NCI-H1048 (cell line): ENCODE measurements around the gene DUSP8.
"Not testable (repeated sequence)": the region's sequence is repeated elsewhere in the genome, so short reads cannot be mapped to it uniquely, and the experiment has no call there.

Experiments
- DNase-seq: peaks from one replicate; lab custom pipeline; 2025; lab: John Stamatoyannopoulos, UW

Gene DUSP8

DNA sequence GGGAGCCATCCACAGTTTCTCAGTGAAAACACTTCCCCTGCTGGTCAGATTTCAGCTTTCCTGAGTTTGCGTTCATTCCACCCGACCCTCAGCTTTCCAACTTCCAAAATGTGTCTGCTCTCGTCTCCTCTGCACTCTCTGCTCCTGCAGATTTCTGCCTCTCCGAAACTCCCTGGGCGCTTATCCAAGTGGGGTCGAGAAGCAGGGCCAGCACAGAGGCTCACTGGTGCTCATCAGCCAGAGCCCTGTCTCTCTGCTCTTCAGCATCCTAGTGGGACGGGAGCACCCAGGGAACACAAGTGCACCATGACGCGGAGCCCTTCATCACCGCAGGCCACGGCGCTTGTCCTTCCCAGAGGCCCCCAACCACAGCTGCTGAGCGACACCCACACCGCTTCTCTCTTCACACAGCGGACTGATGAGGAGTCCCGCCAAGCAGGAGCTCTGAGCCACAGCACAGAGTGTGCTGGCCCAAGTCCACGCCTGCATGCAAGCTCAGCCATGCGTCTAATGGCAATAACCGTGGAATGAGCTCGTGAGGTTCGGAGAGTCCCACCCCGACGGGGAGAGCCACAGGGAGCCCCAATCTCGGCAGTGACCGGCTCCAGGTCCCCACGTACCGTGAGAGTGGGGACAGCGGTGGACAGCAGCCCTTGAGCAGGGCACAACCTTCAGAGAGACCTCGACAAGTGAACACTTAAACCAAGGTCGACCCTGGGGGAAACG lies 57.6 kb downstream of the DUSP8 start:
- DNase-seq = no peak

DNA sequence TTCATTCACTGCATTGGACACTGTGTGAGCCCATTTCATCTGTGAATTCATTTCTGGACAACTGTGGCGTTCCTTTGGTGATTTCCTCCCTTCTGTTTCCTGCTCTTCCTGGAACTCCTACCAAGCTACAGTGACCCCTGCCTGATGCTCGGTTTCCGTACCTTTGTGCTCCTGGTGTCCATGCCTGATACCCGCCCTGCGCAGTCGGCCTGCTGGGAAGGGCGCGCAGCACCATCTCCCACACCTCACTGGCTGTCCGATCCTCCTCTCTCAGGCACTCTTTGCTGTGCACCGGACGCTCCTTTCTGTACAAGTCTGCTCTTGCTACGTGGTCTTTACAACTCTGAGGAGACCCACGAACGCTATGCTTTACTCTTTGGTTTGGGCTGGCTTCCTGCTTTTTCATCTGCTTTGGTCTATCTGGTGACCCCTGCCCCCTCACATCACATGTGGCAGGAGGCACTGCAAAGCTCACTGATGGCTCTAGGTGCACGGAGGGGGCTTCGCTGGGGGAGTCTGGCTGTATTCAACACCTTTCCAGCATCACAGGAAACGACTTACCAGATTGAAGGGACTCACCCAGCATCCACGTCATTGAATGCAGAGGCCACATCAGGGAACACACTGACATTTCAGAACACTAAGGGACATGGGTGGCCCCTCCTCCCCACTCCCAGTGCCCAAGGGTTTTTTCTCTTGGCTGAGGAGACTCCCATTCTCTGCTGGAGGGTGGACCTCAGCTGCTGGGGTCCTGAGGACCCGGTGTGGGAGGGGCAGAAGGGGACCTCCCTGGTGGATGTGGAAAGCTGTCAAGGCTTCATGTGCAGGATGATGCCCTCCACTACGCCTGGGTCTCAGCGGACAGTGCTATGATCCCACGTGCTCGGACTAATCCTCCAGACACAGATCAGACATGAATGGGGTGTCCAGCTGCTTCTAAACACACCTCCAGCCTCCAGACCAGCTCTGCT lies 58.5 kb downstream of the DUSP8 start:
- no peak for DNase-seq

DNA sequence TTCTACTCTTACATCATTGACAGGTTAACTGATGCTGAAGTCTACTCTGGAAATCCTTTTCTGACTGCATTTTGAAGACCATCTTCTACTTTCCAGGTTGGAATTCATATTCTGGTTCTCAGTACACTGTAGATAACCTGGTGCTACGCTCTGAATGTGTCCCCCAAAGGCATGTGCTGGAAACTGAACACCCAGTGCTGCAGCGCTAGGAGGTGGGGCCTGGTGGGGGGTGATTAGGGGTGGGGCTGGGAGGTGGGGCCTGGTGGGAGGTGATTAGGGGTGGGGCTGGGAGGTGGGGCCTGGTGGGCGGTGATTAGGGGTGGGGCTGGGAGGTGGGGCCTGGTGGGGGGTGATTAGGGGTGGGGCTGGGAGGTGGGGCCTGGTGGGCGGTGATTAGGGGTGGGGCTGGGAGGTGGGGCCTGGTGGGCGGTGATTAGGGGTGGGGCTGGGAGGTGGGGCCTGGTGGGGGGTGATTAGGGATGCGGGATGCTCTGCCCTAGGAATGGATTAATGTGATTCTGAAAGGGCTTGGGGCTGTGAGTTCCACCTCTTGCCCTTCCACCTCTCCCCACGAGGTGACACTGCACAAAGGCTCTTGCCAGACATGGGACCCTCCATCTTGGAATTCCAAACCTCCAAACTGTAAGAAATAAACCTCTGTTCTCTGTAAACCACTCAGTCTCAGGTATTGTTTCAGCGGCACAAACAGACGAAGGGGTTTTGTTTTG lies 59.4 kb downstream of the DUSP8 start:
- DNase-seq = not testable (repeated sequence)

DNA sequence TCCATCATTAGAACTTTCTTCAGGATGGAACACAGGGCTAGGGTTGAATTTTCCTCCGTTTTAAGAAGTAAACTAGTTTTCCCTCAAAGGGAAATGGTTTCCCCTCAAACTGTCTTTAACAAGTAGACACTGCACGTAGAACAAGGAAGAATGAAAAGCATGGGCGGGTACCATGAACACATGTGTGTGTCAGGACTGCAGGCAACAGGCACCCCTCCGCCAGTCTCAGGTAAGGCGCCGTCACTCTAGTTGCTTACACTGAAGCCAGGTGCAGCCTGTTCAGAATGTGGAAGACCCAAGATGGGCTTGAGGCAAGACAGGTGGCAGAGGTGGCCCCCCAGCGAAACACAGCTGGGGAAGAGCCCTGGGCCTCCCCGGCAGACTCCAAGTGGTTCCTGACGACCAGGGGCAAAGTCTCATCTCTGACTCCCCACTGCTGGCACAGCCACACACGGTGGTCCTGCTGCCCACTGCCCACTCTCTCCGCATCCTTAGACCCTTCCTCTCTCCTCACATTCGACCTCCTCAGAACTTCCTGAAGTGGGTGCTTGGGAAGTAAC lies 60.1 kb downstream of the DUSP8 start:
- DNase-seq = no peak

DNA sequence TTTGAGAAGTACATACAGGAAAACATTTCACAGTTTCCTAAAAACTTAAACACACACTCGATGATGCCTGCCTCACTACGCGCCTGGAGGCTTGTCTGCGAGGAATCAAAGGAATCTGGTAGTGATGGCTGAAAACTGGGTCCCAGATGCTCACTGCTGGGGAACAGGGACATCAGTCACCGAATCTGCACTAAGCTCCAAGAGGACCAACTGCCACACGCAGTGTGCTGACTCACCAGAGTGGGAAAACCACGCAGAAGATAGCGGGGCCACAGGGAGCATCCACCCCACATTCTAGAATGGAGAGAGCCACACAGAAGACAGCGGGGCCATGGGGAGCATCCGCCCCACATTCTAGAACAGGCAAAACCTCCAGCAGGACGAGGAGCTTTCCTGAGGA lies 61.1 kb downstream of the DUSP8 start:
- no peak for DNase-seq

DNA sequence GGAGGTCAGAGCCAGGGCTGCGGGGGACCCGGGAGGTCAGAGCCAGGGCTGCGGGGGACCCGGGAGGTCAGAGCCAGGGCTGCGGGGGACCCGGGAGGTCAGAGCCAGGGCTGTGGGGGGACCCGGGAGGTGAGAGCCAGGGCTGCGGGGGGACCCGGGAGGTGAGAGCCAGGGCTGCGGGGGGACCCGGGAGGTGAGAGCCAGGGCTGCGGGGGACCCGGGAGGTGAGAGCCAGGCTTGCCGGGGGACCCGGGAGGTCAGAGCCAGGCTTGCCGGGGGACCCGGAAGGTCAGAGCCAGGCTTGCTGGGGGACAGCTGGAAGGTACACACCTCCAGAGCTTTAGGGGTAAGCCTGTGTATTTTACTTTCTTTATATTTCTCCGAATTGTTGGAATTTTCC lies 61.7 kb downstream of the DUSP8 start:
- DNase-seq = not testable (repeated sequence)

DNA sequence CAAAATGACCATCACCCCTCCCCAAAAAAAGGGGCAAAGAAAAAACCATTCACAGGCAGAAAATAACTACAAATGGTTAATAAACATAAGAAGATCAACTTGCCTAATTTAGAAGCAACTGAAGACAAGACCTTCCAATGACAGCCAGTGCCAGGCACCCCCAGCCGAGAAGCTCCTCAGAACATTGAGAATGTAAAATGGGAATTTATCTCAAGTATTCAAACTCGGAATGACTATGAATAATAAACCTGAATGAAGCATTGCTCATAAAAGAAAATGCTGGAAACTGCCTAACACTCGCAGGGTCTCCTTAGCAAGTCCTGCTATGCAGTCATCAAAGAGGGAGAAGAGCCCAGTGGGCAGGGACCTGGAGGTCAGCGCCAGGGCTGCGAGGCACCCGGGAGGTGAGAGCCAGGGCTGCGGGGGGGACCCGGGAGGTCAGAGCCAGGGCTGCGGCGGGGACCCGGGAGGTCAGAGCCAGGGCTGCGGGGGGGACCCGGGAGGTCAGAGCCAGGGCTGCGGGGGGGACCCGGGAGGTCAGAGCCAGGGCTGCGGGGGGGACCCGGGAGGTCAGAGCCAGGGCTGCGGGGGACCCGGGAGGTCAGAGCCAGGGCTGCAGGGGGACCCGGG lies 62.3 kb downstream of the DUSP8 start:
- no peak for DNase-seq

DNA sequence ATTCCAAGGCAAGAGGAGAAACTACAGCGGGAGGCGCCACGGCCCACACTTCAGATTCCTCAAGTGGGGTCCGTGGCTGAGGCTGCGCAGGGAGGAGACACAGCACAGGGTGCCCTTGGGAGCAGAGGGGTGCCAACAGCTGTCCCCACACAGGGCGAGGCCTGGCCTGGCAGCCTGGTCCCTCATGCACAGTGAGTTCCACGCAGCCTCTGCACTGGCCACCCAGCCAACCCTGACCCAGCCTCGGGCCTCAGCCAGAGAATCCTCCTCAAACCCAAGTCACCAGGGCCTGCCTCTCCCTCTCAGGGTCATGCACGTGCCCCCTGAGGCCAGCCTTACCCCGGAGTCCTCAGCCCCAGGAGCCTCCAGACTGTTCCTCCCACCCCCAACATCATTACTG lies 63.1 kb downstream of the DUSP8 start:
- no peak for DNase-seq

DNA sequence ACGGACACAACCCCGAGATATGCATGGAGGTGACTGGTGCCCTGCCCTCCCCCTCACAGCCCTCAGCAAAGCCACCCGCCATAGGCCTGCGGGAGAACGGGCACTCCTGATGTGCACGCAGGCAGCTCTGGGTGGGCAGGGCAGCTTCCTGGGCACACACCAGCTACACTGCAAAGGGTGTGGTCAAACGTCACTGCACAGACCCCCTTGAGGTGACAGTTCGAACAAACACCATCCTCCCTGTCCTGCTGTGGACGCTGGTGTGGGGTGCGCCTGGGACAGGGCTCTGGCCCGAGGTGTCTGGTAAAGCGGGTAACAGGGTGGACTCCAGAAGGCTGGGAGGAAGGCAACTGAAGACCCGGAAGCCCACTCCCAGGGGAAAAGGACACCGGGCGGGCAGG lies 63.6 kb downstream of the DUSP8 start:
- DNase-seq = no peak

DNA sequence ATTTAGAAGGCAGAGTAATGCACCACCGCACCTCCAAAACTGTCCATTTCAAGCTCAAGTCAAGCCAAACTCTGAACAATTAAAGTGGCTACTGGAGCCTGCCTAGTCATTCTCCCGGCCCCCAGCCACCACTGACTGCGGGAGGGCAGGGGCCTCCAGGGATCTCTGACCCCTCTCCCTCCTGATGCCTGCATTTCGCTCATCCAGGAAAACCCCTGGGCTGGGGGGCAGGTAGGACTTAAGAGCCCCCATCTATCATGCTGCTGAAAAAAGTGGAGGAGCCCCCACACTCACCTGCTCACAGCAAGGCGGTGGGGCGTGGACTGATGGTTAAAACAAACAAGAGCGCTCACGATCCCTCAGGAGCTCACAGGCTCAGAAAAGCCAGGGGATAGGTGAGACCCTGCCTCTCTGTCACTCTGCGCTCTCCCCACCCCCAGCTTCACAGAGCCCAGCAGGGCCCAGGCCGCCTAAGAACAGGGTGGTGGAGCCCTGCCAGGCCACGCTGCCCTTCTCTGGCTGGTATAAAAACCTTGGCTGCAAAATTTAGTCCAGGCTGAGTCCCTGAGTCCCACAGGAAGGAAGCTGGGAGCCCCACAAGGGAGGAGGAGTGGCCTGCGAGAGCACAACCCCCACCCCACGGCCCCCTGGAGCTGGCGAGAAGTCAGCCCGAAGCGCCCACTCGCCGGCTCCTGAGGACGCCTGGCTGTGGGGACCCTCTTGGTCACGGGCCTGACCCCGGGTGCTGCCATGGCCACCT lies 64.5 kb downstream of the DUSP8 start:
- DNase-seq = no peak

DNA sequence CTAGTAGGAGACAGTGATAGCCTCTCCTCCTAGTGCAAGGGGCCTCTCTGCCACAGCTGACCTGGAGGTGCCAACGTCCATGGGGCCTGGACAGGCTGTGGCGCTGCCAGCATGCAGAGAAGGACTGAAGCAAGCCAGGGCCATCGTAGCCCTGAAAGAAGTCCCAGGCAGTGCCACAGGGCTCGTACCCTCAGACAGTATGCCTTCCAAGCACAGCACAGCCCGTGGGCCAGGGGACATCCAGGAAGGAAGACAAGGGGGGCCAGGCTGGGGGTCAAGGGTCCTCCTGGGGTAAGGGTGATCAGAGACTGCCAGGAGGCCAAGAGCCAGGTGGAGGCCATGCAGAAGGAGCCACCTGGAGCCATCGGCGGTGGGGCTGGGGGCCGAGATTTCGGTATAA lies 65.1 kb downstream of the DUSP8 start:
- DNase-seq = no peak

DNA sequence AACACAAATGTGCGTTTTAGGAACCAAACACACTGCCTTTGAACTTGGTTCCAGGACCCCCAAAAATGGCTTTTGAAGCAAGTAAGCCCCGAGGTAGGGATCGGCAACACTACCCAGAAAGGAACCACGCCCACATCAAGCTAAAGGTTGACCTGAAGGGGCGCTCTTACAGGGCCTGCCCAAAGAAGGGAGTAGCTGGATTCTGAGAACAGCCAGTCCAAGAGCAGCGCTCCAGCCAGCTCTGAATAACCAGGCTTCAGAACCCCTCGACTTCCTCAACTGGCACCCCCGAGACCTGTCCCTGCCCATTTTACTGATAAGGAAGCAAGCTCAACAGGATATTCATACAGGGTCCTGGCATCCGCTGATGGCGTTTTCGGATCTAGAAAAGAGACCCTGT lies 66.6 kb downstream of the DUSP8 start:
- DNase-seq = no peak

DNA sequence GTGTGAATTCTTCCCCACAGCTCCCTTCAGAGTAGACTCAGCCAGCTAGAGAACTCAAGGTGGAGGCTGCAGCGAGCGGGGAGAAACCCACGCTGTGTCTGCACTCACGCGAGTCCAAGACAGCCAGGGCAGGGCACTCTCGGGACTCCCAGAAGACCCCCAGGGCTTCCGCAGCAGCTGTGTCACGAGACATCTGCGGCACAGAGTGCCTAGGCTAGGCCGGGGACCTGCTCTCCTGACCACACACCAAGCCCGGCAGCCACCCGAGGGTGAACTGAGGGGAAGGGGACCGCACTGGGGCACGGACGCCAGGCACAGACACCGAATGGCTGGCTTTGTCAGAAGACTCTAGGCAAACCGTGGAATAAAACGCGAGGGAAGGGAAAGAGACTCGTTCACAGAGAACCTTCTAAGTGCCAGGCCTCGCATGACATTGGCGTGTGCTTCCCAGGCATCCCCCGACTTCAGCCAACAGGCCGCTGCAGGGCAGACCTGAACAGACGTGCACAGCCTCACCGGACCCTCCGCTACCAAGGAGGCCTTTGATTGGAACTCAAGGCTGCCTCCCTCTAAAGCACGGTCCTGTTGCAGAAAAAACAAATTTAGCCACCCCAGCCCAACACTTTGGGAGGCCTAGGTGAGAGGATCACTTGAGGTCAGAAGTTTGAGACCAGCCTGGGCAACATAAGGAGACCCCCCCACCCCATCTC lies 67.3 kb downstream of the DUSP8 start:
- DNase-seq = no peak

DNA sequence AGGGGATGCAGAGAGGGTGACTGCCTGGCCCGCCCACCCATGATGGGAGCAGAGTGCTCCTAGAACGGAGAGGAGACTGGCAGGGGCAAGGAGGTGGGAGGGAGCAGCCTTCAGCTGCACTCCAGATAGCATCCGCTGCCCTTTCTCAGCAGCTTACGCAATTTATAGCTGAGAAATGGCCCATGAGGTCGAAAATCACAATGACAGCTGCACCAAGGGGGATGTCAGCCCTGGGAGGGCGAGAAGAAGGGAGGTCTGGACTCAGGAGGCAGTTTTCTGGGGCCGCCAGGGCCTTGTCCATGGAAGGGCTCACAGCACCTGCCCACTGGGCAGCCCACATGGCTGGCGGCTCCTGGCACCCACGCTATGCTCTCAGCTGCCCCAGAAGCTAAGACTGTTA lies 67.9 kb downstream of the DUSP8 start:
- DNase-seq = no peak
